ENCODE measurements around the gene NUBP2.

The NUBP2 gene

GRCh38 chr16:1788095-1788707 lies 5.4 kb downstream of the NUBP2 start:
- WGBS, 2 experiments (ENCODE audit: insufficient coverage in 2 of 2), result 95 to 96% methylated on average over 30 to 34 of the region's 38 CpGs
- Histone ChIP-seq H3K9me3 (ENCODE audit: control insufficient read depth, low read length) (no peaks in the 10 kb centered on the region), H3K27ac (ENCODE audit: low read depth, low read length, severe bottlenecking) (no peak overlapping the region), H3K4me3 (ENCODE audit: extremely low read depth, insufficient read depth, low read length, poor library complexity, severe bottlenecking) (no peak overlapping the region), H3K36me3 (ENCODE audit: control insufficient read depth, insufficient read depth, low read length) (peaks cover 49% of the 10 kb centered on the region), H3K4me1 (ENCODE audit: control insufficient read depth, insufficient read depth, low read length, poor library complexity, severe bottlenecking) (no peaks in the 10 kb centered on the region)

- WGBS, 2 experiments (ENCODE audit: insufficient coverage in 2 of 2), result 85 to 90% methylated on average over 17 to 19 of the region's 19 CpGs
- Histone ChIP-seq H3K36me3 (ENCODE audit: control insufficient read depth, insufficient read depth, low read length) (peaks cover 49% of the 10 kb centered on the region), H3K4me3 (ENCODE audit: extremely low read depth, insufficient read depth, low read length, poor library complexity, severe bottlenecking) (no peak overlapping the region), H3K4me1 (ENCODE audit: control insufficient read depth, insufficient read depth, low read length, poor library complexity, severe bottlenecking) (no peaks in the 10 kb centered on the region), H3K9me3 (ENCODE audit: control insufficient read depth, low read length) (no peaks in the 10 kb centered on the region), H3K27ac (ENCODE audit: low read depth, low read length, severe bottlenecking) (no peak overlapping the region)
Measured at GRCh38 chr16:1788708-1789100, 5.9 kb downstream of the NUBP2 start.

GRCh38 chr16:1789643-1790045 lies 6.9 kb downstream of the NUBP2 start:
- WGBS, 2 experiments (ENCODE audit: insufficient coverage in 2 of 2), result 92 to 98% methylated on average over 9 to 17 of the region's 25 CpGs
- Histone ChIP-seq H3K36me3 (ENCODE audit: control insufficient read depth, insufficient read depth, low read length) (peaks cover 49% of the 10 kb centered on the region), H3K9me3 (ENCODE audit: control insufficient read depth, low read length) (no peaks in the 10 kb centered on the region), H3K4me1 (ENCODE audit: control insufficient read depth, insufficient read depth, low read length, poor library complexity, severe bottlenecking) (no peaks in the 10 kb centered on the region), H3K4me3 (ENCODE audit: extremely low read depth, insufficient read depth, low read length, poor library complexity, severe bottlenecking) (no peak overlapping the region), H3K27ac (ENCODE audit: low read depth, low read length, severe bottlenecking) (no peak overlapping the region)

- 93 to 96% methylated on average over 12 to 15 of the region's 15 CpGs for WGBS, 2 experiments (ENCODE audit: insufficient coverage in 2 of 2)
- Histone ChIP-seq H3K4me3 (ENCODE audit: extremely low read depth, insufficient read depth, low read length, poor library complexity, severe bottlenecking) (no peak overlapping the region), H3K9me3 (ENCODE audit: control insufficient read depth, low read length) (no peaks in the 10 kb centered on the region), H3K27ac (ENCODE audit: low read depth, low read length, severe bottlenecking) (no peak overlapping the region), H3K4me1 (ENCODE audit: control insufficient read depth, insufficient read depth, low read length, poor library complexity, severe bottlenecking) (no peaks in the 10 kb centered on the region), H3K36me3 (ENCODE audit: control insufficient read depth, insufficient read depth, low read length) (peaks cover 47% of the 10 kb centered on the region)
Measured at GRCh38 chr16:1790261-1790610, 7.5 kb downstream of the NUBP2 start.

GRCh38 chr16:1790611-1791255 lies 8.0 kb downstream of the NUBP2 start:
- Histone ChIP-seq H3K27ac (ENCODE audit: low read depth, low read length, severe bottlenecking) (no peak overlapping the region), H3K9me3 (ENCODE audit: control insufficient read depth, low read length) (no peaks in the 10 kb centered on the region), H3K4me1 (ENCODE audit: control insufficient read depth, insufficient read depth, low read length, poor library complexity, severe bottlenecking) (no peaks in the 10 kb centered on the region), H3K4me3 (ENCODE audit: extremely low read depth, insufficient read depth, low read length, poor library complexity, severe bottlenecking) (no peak overlapping the region), H3K36me3 (ENCODE audit: control insufficient read depth, insufficient read depth, low read length) (peaks cover 42% of the 10 kb centered on the region)
- WGBS, 2 experiments (ENCODE audit: insufficient coverage in 2 of 2), result 97 to 99% methylated on average over 36 to 44 of the region's 44 CpGs

- WGBS, 2 experiments (ENCODE audit: insufficient coverage in 2 of 2), result 95 to 96% methylated on average over 44 to 53 of the region's 53 CpGs
- Histone ChIP-seq H3K4me1 (ENCODE audit: control insufficient read depth, insufficient read depth, low read length, poor library complexity, severe bottlenecking) (no peaks in the 10 kb centered on the region), H3K4me3 (ENCODE audit: extremely low read depth, insufficient read depth, low read length, poor library complexity, severe bottlenecking) (no peak overlapping the region), H3K36me3 (ENCODE audit: control insufficient read depth, insufficient read depth, low read length) (peaks cover 35% of the 10 kb centered on the region), H3K9me3 (ENCODE audit: control insufficient read depth, low read length) (no peaks in the 10 kb centered on the region), H3K27ac (ENCODE audit: low read depth, low read length, severe bottlenecking) (no peak overlapping the region)
Measured at GRCh38 chr16:1791256-1791942, 8.6 kb downstream of the NUBP2 start.

GRCh38 chr16:1791943-1792812 lies 9.4 kb downstream of the NUBP2 start:
- peaks cover 28% of the 10 kb centered on the region for H3K36me3 ChIP-seq (ENCODE audit: control insufficient read depth, insufficient read depth, low read length)
- no peak overlapping the region for H3K27ac ChIP-seq (ENCODE audit: low read depth, low read length, severe bottlenecking)
- no peak overlapping the region for H3K4me3 ChIP-seq (ENCODE audit: extremely low read depth, insufficient read depth, low read length, poor library complexity, severe bottlenecking)
- WGBS, 2 experiments (ENCODE audit: insufficient coverage in 2 of 2), result 92 to 96% methylated on average over 52 to 59 of the region's 59 CpGs
- H3K4me1 ChIP-seq (ENCODE audit: control insufficient read depth, insufficient read depth, low read length, poor library complexity, severe bottlenecking), result no peaks in the 10 kb centered on the region
- H3K9me3 ChIP-seq (ENCODE audit: control insufficient read depth, low read length), result no peaks in the 10 kb centered on the region

- Histone ChIP-seq H3K9me3 (ENCODE audit: control insufficient read depth, low read length) (peaks cover 2% of the 10 kb centered on the region), H3K36me3 (ENCODE audit: control insufficient read depth, insufficient read depth, low read length) (peaks cover 19% of the 10 kb centered on the region), H3K27ac (ENCODE audit: low read depth, low read length, severe bottlenecking) (no peak overlapping the region), H3K4me1 (ENCODE audit: control insufficient read depth, insufficient read depth, low read length, poor library complexity, severe bottlenecking) (no peaks in the 10 kb centered on the region), H3K4me3 (ENCODE audit: extremely low read depth, insufficient read depth, low read length, poor library complexity, severe bottlenecking) (no peak overlapping the region)
- 93 to 95% methylated on average over 23 to 31 of the region's 33 CpGs for WGBS, 2 experiments (ENCODE audit: insufficient coverage in 2 of 2)
Measured at GRCh38 chr16:1792836-1793577, 10.2 kb downstream of the NUBP2 start.

- H3K9me3 ChIP-seq (ENCODE audit: control insufficient read depth, low read length), result peaks cover 4% of the 10 kb centered on the region
- WGBS, 2 experiments (ENCODE audit: insufficient coverage in 2 of 2), result 92 to 95% methylated on average over 16 to 27 of the region's 28 CpGs
- H3K4me3 ChIP-seq (ENCODE audit: extremely low read depth, insufficient read depth, low read length, poor library complexity, severe bottlenecking), result no peak within 1 kb of the TSS
- no peaks in the 10 kb centered on the region for H3K4me1 ChIP-seq (ENCODE audit: control insufficient read depth, insufficient read depth, low read length, poor library complexity, severe bottlenecking)
- peaks cover 13% of the 10 kb centered on the region for H3K36me3 ChIP-seq (ENCODE audit: control insufficient read depth, insufficient read depth, low read length)
- H3K27ac ChIP-seq (ENCODE audit: low read depth, low read length, severe bottlenecking), result no peak within 1 kb of the TSS
Measured at GRCh38 chr16:1793578-1794220, 10.9 kb downstream of the NUBP2 start, which contains the start of gene IGFALS. IGFALS (minus strand) TSS chr16:1793705; CDS start chr16:1793652, 53 bp downstream.

Measured in mesodermal cell (in vitro differentiated cells).